Liver (tissue), 9 donors: Measurements from ENCODE around the gene ATP6V0D1. TPM values are rescaled to one million over a fixed set of nuclear protein-coding genes. Genes with fewer than 3 reads are reported as not detected.
A peak's percentile ranks its signal among the peaks of the same experiment; 100 is the strongest.

ENCODE experiments used
- DNase-seq: peaks from one replicate; pipeline ENCODE4 v3.0.0-alpha.2; 2017; ENCODE audit warnings: low spot score
- H3K27ac ChIP-seq, 2 donors: one replicate each; pipeline ENCODE4 v1.7.0; 2013; ENCODE audit warnings: inconsistent platforms in 2 of 2, low read length in 2 of 2, control low read depth in 1 of 2, low read depth in 1 of 2, mild to moderate bottlenecking in 1 of 2
- H3K27me3 ChIP-seq, 4 donors: one replicate each; pipeline versions ENCODE4 v1.6.1 to v1.7.0; 2013; ENCODE audit warnings: low read length in 3 of 4, inconsistent platforms in 1 of 4, mild to moderate bottlenecking in 1 of 4, moderate library complexity in 1 of 4; ENCODE audit not compliant: control insufficient read depth in 4 of 4, insufficient read depth in 4 of 4
- H3K36me3 ChIP-seq, 4 donors: one replicate each; pipeline versions ENCODE4 v1.6.1 to v1.7.0; 2013; ENCODE audit warnings: low read length in 3 of 4, mild to moderate bottlenecking in 3 of 4, low read depth in 1 of 4, moderate library complexity in 1 of 4; ENCODE audit not compliant: control insufficient read depth in 4 of 4, insufficient read depth in 3 of 4
- H3K4me1 ChIP-seq, 4 donors: one replicate each; pipeline versions ENCODE4 v1.6.1 to v1.7.0; 2013; ENCODE audit warnings: low read length in 3 of 4, mild to moderate bottlenecking in 3 of 4, moderate library complexity in 1 of 4; ENCODE audit not compliant: control insufficient read depth in 4 of 4, insufficient read depth in 4 of 4
- H3K4me3 ChIP-seq, 3 donors: one replicate each; pipeline versions ENCODE4 v1.6.1 to v1.7.0; 2013; ENCODE audit warnings: low read length in 3 of 3, control low read depth in 1 of 3, low read depth in 1 of 3, mild to moderate bottlenecking in 1 of 3
- H3K9ac ChIP-seq, 2 donors: one replicate each; pipeline ENCODE4 v1.7.0; 2013; ENCODE audit warnings: low read length in 2 of 2, mild to moderate bottlenecking in 2 of 2, moderate library complexity in 2 of 2, control low read depth in 1 of 2, low read depth in 1 of 2
- H3K9me3 ChIP-seq, 4 donors: one replicate each; pipeline versions ENCODE4 v1.6.1 to v1.7.0; 2013; ENCODE audit warnings: low read length in 3 of 4; ENCODE audit not compliant: control insufficient read depth in 4 of 4
- ATF3 ChIP-seq: IDR thresholded peaks from 2 replicates; pipeline ENCODE4 v1.6.1; 2016; ENCODE audit warnings: antibody characterized with exemption
- EGR1 ChIP-seq, 2 donors: IDR thresholded peaks; 2 replicates each; pipeline ENCODE4 v1.6.1; 2016 to 2018; ENCODE audit warnings: antibody characterized with exemption in 2 of 2, low read depth in 2 of 2
- FOXA1 ChIP-seq: IDR thresholded peaks from 2 replicates; pipeline ENCODE4 v1.6.1; 2016; ENCODE audit warnings: antibody characterized with exemption
- FOXA2 ChIP-seq: IDR thresholded peaks from 2 replicates; pipeline ENCODE4 v1.6.1; 2016; ENCODE audit warnings: antibody characterized with exemption
- GABPA ChIP-seq, 2 donors: IDR thresholded peaks in 1 of 2; conservative IDR thresholded peaks in 1 of 2; 2 replicates each; pipeline ENCODE4 v1.6.1; 2016; ENCODE audit warnings: antibody characterized with exemption in 2 of 2, mild to moderate bottlenecking in 1 of 2, moderate library complexity in 1 of 2
- HNF4A ChIP-seq, 2 donors: conservative IDR thresholded peaks; 2 replicates each; pipeline ENCODE4 v1.6.1; 2016; ENCODE audit warnings: antibody characterized with exemption in 2 of 2, mild to moderate bottlenecking in 2 of 2
- HNF4G ChIP-seq: IDR thresholded peaks from 2 replicates; pipeline ENCODE4 v1.6.1; 2016; ENCODE audit warnings: antibody characterized with exemption
- JUND ChIP-seq, 2 donors: IDR thresholded peaks; 2 replicates each; pipeline ENCODE4 v1.6.1; 2016; ENCODE audit warnings: antibody characterized with exemption in 2 of 2
- MAX ChIP-seq: IDR thresholded peaks from 2 replicates; pipeline ENCODE4 v1.6.1; 2016; ENCODE audit warnings: antibody characterized with exemption
- RAD21 ChIP-seq, 2 donors: IDR thresholded peaks; 2 replicates each; pipeline ENCODE4 v1.6.1; 2016; ENCODE audit warnings: antibody characterized with exemption in 2 of 2, mild to moderate bottlenecking in 2 of 2
- REST ChIP-seq: IDR thresholded peaks from 2 replicates; pipeline ENCODE4 v1.6.1; 2016; ENCODE audit warnings: antibody characterized with exemption, mild to moderate bottlenecking
- RXRA ChIP-seq, 2 donors: IDR thresholded peaks; 2 replicates each; pipeline ENCODE4 v1.6.1; 2017 to 2018; ENCODE audit warnings: antibody characterized with exemption in 2 of 2, mild to moderate bottlenecking in 1 of 2
- SP1 ChIP-seq: IDR thresholded peaks from 2 replicates; pipeline ENCODE4 v1.6.1; 2018; ENCODE audit warnings: antibody characterized with exemption, mild to moderate bottlenecking
- TAF1 ChIP-seq: conservative IDR thresholded peaks from 2 replicates; pipeline ENCODE4 v1.6.1; 2016; ENCODE audit warnings: antibody characterized with exemption, mild to moderate bottlenecking
- YY1 ChIP-seq: IDR thresholded peaks from 2 replicates; pipeline ENCODE4 v1.6.1; 2016; ENCODE audit warnings: antibody characterized with exemption, mild to moderate bottlenecking
- ZBTB33 ChIP-seq: IDR thresholded peaks from 2 replicates; pipeline ENCODE4 v1.6.1; 2016; ENCODE audit warnings: antibody characterized with exemption
- WGBS: extraction: QIAGEN DNeasy Blood & Tissue Kit; methylation state at CpG from one replicate; pipeline ENCODE4 v1.1.7; 2013; 5-methylcytosine and 5-hydroxymethylcytosine counted together
- polyA plus RNA-seq, 2 donors: library from polyadenylated mRNA; stranded (reverse) in 1 of 2; unstranded in 1 of 2; fragments of 200-250 nt in 1 of 2; fragments of >200 nt in 1 of 2; fragmentation: Nextera tagmentation in 1 of 2; extraction: Ambion mirVana in 1 of 2; gene quantifications; one replicate each; pipeline versions ENCODE4 v1.2.1 to v1.2.3, GENCODE V29; 2013 to 2015
- total RNA-seq, 2 donors: library from RNA; depleted of rRNA; stranded (reverse); fragments of >200 nt; gene quantifications; one replicate each; pipeline ENCODE4 v1.2.3, GENCODE V29; 2014
- donor health status: healthy.
- donor health status: healthy.
- donor health status: healthy.
- donor health status: healthy.
- donor health status: healthy.

Gene ATP6V0D1
- total and polyA plus RNA-seq, 4 donors: 47.6 to 80.2 (median 66.6) TPM

- no peak for DNase-seq
- Histone ChIP-seq H3K27ac (peak overlapping the region in 1 of 2 donors; percentile 20), H3K9me3 (no peaks in the 10 kb centered on the region)
Measured at GRCh38 chr16:67486805-67487204, 5.8 kb upstream of the ATP6V0D1 start.

More at GRCh38 chr16:67486805-67487204, 5.8 kb upstream of the ATP6V0D1 start:
- no peak for TF ChIP-seq GABPA (IDR thresholded peaks at IDR 0.05 in 1 of 2, conservative IDR thresholded peaks at IDR 0.05 in 1 of 2)
- no peak for TF ChIP-seq EGR1 (IDR thresholded peaks at IDR 0.05; ENCODE audit: low read depth in 2 of 2)
- TF ChIP-seq REST: no peak
- no peak for TF ChIP-seq TAF1
- no peak for TF ChIP-seq SP1
- TF ChIP-seq RAD21 (IDR thresholded peaks at IDR 0.05): no peak
- no peak for TF ChIP-seq ATF3
- no peak for TF ChIP-seq RXRA (IDR thresholded peaks at IDR 0.05)
- TF ChIP-seq JUND (IDR thresholded peaks at IDR 0.05): no peak
- TF ChIP-seq HNF4A (conservative IDR thresholded peaks at IDR 0.05): no peak
- no peak for TF ChIP-seq HNF4G
- no peak for TF ChIP-seq ZBTB33
- TF ChIP-seq MAX: no peak
- TF ChIP-seq FOXA2: no peak
- no peak for TF ChIP-seq FOXA1
- TF ChIP-seq YY1: no peak
- H3K27me3 ChIP-seq: no peaks in the 10 kb centered on the region
- WGBS: 74% methylated on average over 3 of the region's 3 CpGs
- no peak overlapping the region for H3K9ac ChIP-seq
- H3K36me3 ChIP-seq: peaks cover 0 to 7% (median 1%) of the 10 kb centered on the region in 4 donors
- peaks cover 2 to 28% (median 26%) of the 10 kb centered on the region in 4 donors for H3K4me1 ChIP-seq
- H3K4me3 ChIP-seq: no peak overlapping the region
